ENCODE data around the gene SSNA1. TPM values are rescaled to one million over a fixed set of nuclear protein-coding genes. Genes with fewer than 3 reads are reported as not detected.

Gene SSNA1
- polyA plus RNA-seq, 1 donor from 2014 or later, result 170 TPM

GRCh38 chr9:137181680-137182079, 6.8 kb upstream of the SSNA1 start:
- Histone ChIP-seq H3K36me3 (ENCODE audit: insufficient read depth, low read length) (no peaks in the 10 kb centered on the region), H3F3A (ENCODE audit: insufficient read depth, low read length, poor library complexity, severe bottlenecking) (no peaks in the 10 kb centered on the region), H3K27ac (ENCODE audit: low read length) (no peak overlapping the region), H3K4me3 (ENCODE audit: low read length) (no peak overlapping the region), H3K9me3 (ENCODE audit: low read length) (no peaks in the 10 kb centered on the region), H2AFZ (ENCODE audit: low read depth, low read length) (no peak overlapping the region), H3K79me2 (replicated peaks; ENCODE audit: insufficient read depth, low read length) (no peaks in the 10 kb centered on the region), H3K9me2 (ENCODE audit: insufficient read depth, low read length) (no peaks in the 10 kb centered on the region), H3K4me2 (ENCODE audit: low read length) (no peak overlapping the region), H3K9ac (ENCODE audit: low read length) (no peak overlapping the region), H4K20me1 (ENCODE audit: insufficient read depth) (no peaks in the 10 kb centered on the region), H3K27me3 (ENCODE audit: insufficient read depth, low read depth, low read length) (no peaks in the 10 kb centered on the region)
- TF ChIP-seq RAD21 (conservative IDR thresholded peaks at IDR 0.05), result no peak
- no peak for TF ChIP-seq REST (IDR thresholded peaks at IDR 0.05; ENCODE audit: borderline replicate concordance)
- no peak for TF ChIP-seq POLR2AphosphoS5 (IDR thresholded peaks at IDR 0.05)
- TF ChIP-seq SMC3 (conservative IDR thresholded peaks at IDR 0.05; ENCODE audit: poor library complexity), result no peak
- no peak for TF ChIP-seq MXI1 (conservative IDR thresholded peaks at IDR 0.05; ENCODE audit: poor library complexity, severe bottlenecking)
- no peak for TF ChIP-seq TAF1 (IDR thresholded peaks at IDR 0.05; ENCODE audit: low read depth)
- TF ChIP-seq EZH2 (IDR thresholded peaks at IDR 0.05; ENCODE audit: borderline replicate concordance, insufficient read depth, low read length, poor library complexity, severe bottlenecking), result no peak
- TF ChIP-seq EP300 (conservative IDR thresholded peaks at IDR 0.05; ENCODE audit: poor library complexity, severe bottlenecking), result no peak
- no peak for TF ChIP-seq CTCF (IDR thresholded peaks at IDR 0.05; ENCODE audit: poor library complexity, severe bottlenecking)

GRCh38 chr9:137182836-137183235, 5.6 kb upstream of the SSNA1 start:
- Histone ChIP-seq H3K4me2 (ENCODE audit: low read length) (no peak overlapping the region), H3F3A (ENCODE audit: insufficient read depth, low read length, poor library complexity, severe bottlenecking) (no peaks in the 10 kb centered on the region), H3K4me3 (ENCODE audit: low read length) (no peak overlapping the region), H3K79me2 (replicated peaks; ENCODE audit: insufficient read depth, low read length) (peaks cover 11% of the 10 kb centered on the region), H3K9ac (ENCODE audit: low read length) (no peak overlapping the region), H3K36me3 (ENCODE audit: insufficient read depth, low read length) (no peaks in the 10 kb centered on the region), H2AFZ (ENCODE audit: low read depth, low read length) (no peak overlapping the region), H3K9me3 (ENCODE audit: low read length) (no peaks in the 10 kb centered on the region), H4K20me1 (ENCODE audit: insufficient read depth) (no peaks in the 10 kb centered on the region), H3K27me3 (ENCODE audit: insufficient read depth, low read depth, low read length) (no peaks in the 10 kb centered on the region), H3K27ac (ENCODE audit: low read length) (no peak overlapping the region), H3K9me2 (ENCODE audit: insufficient read depth, low read length) (no peaks in the 10 kb centered on the region)
- TF ChIP-seq SMC3 (conservative IDR thresholded peaks at IDR 0.05; ENCODE audit: poor library complexity) (no peak), EZH2 (IDR thresholded peaks at IDR 0.05; ENCODE audit: borderline replicate concordance, insufficient read depth, low read length, poor library complexity, severe bottlenecking) (no peak), EP300 (conservative IDR thresholded peaks at IDR 0.05; ENCODE audit: poor library complexity, severe bottlenecking) (no peak), POLR2AphosphoS5 (IDR thresholded peaks at IDR 0.05) (no peak), REST (IDR thresholded peaks at IDR 0.05; ENCODE audit: borderline replicate concordance) (no peak), MXI1 (conservative IDR thresholded peaks at IDR 0.05; ENCODE audit: poor library complexity, severe bottlenecking) (no peak), TAF1 (IDR thresholded peaks at IDR 0.05; ENCODE audit: low read depth) (no peak), CTCF (IDR thresholded peaks at IDR 0.05; ENCODE audit: poor library complexity, severe bottlenecking) (no peak), RAD21 (conservative IDR thresholded peaks at IDR 0.05) (no peak)

All from neural cell (in vitro differentiated cells).